H1 (cell line): ENCODE data around the gene CUX1. TPM values are rescaled to one million over a fixed set of nuclear protein-coding genes. Genes with fewer than 3 reads are reported as not detected.
A peak's percentile ranks its signal among the peaks of the same experiment; 100 is the strongest.

Experiments
- CTCF ChIA-PET: fragments of 300-600 bp; sonication (Branson Sonifier 250); formaldehyde crosslinking; loops from one replicate; lab custom pipeline; 2021; ENCODE audit not compliant: partially characterized antibody; lab: Charles Lee
- POLR2A ChIA-PET: fragments of 300-600 bp; sonication (Branson Sonifier 250); formaldehyde crosslinking; loops from one replicate; lab custom pipeline; 2021; ENCODE audit warnings: inconsistent platforms; ENCODE audit not compliant: partially characterized antibody; lab: Charles Lee
- DNase-seq, 2 experiments: peaks; one replicate each; pipeline versions ENCODE4 v3.0.0 to v3.0.0-alpha.2; 2010 to 2022; ENCODE audit warnings: low spot score in 2 of 2, low read depth in 1 of 2, mixed read lengths in 1 of 2
- FAIRE-seq: peaks from 2 replicates; lab custom pipeline; 2011; peaks lifted over from hg19 to GRCh38; lab: Jason Lieb, UNC
- H2AFZ ChIP-seq: 2 replicates; pipeline ENCODE4 v1.8.1; 2012; ENCODE audit warnings: low read length, inconsistent platforms
- H2AK5ac ChIP-seq: 2 replicates; pipeline ENCODE4 v1.6.1; 2013; ENCODE audit warnings: low read depth, low read length
- H2BK120ac ChIP-seq: replicated peaks from 2 replicates; pipeline ENCODE3; 2013; ENCODE audit warnings: low read depth, low read length, inconsistent platforms
- H2BK12ac ChIP-seq: 2 replicates; pipeline ENCODE4 v1.6.1; 2013; ENCODE audit warnings: low read depth, low read length
- H2BK15ac ChIP-seq: 2 replicates; pipeline ENCODE4 v1.6.1; 2013; ENCODE audit warnings: low read length
- H2BK20ac ChIP-seq: 2 replicates; pipeline ENCODE4 v1.6.1; 2013; ENCODE audit warnings: low read length
- H2BK5ac ChIP-seq: 2 replicates; pipeline ENCODE4 v1.6.1; 2013; ENCODE audit warnings: low read depth, low read length
- H3K14ac ChIP-seq: 2 replicates; pipeline ENCODE4 v1.6.1; 2013; ENCODE audit warnings: inconsistent platforms; ENCODE audit not compliant: insufficient read length
- H3K18ac ChIP-seq: 2 replicates; pipeline ENCODE4 v1.6.1; 2013; ENCODE audit warnings: low read length; ENCODE audit errors: extremely low read depth
- H3K23ac ChIP-seq: 2 replicates; pipeline ENCODE4 v1.6.1; 2013; ENCODE audit warnings: inconsistent platforms; ENCODE audit not compliant: insufficient read length
- H3K23me2 ChIP-seq: 2 replicates; pipeline ENCODE4 v1.6.1; 2013; ENCODE audit warnings: low read depth, low read length
- H3K27ac ChIP-seq: 2 replicates; pipeline ENCODE4 v1.6.1; 2011; ENCODE audit warnings: low read depth, low read length, inconsistent platforms
- H3K27me3 ChIP-seq, 4 experiments: replicated peaks in 1 of 4; 1 replicate in 1 of 4; 2 replicates in 3 of 4; pipeline versions ENCODE4 v1.6.1 to v1.8.1; 2011 to 2013; ENCODE audit warnings: low read length in 3 of 4, mild to moderate bottlenecking in 3 of 4, inconsistent platforms in 2 of 4, mixed read lengths in 2 of 4, moderate library complexity in 1 of 4; ENCODE audit not compliant: control insufficient read depth in 3 of 4, insufficient read depth in 3 of 4; ENCODE audit errors: extremely low read depth in 1 of 4
- H3K36me3 ChIP-seq, 4 experiments: 2 replicates each; pipeline versions ENCODE4 v1.6.1 to v1.8.1; 2011 to 2013; ENCODE audit warnings: mild to moderate bottlenecking in 4 of 4, low read length in 3 of 4, moderate library complexity in 2 of 4, control low read depth in 1 of 4, inconsistent platforms in 1 of 4; ENCODE audit not compliant: insufficient read depth in 4 of 4, control insufficient read depth in 2 of 4
- H3K4ac ChIP-seq: replicated peaks from 2 replicates; pipeline ENCODE3; 2013; ENCODE audit warnings: low read length, low read depth, mixed read lengths, inconsistent platforms; ENCODE audit not compliant: insufficient read length
- H3K4me1 ChIP-seq, 4 experiments: replicated peaks in 1 of 4; 1 replicate in 1 of 4; 2 replicates in 3 of 4; pipeline versions ENCODE4 v1.6.1 to v1.8.1; 2011 to 2013; ENCODE audit warnings: low read length in 3 of 4, inconsistent platforms in 2 of 4, mixed read lengths in 1 of 4; ENCODE audit not compliant: insufficient read depth in 4 of 4, control insufficient read depth in 3 of 4
- H3K4me2 ChIP-seq, 2 experiments: 2 replicates each; pipeline versions ENCODE4 v1.6.1 to v1.8.1; 2011 to 2013; ENCODE audit warnings: low read depth in 2 of 2, low read length in 2 of 2, control low read depth in 1 of 2, inconsistent platforms in 1 of 2, mild to moderate bottlenecking in 1 of 2; ENCODE audit not compliant: insufficient read depth in 1 of 2
- H3K4me3 ChIP-seq, 4 experiments: fragments of 200-600, 300-600 bp in 1 of 4; sonication (generic), shearing (Covaris generic), sonication (Bioruptor Twin) in 1 of 4; 2 replicates each; pipeline versions ENCODE4 v1.5.1 to v1.8.1; 2011 to 2016; ENCODE audit warnings: low read length in 4 of 4, low read depth in 3 of 4, control low read depth in 2 of 4, inconsistent platforms in 2 of 4, mild to moderate bottlenecking in 2 of 4, mixed read lengths in 1 of 4, moderate library complexity in 1 of 4; ENCODE audit not compliant: insufficient read depth in 2 of 4; ENCODE audit errors: extremely low read depth in 1 of 4
- H3K56ac ChIP-seq: replicated peaks from 2 replicates; pipeline ENCODE3; 2013; ENCODE audit warnings: low read depth, mild to moderate bottlenecking, mixed read lengths, low read length, inconsistent platforms; ENCODE audit not compliant: insufficient read length
- H3K79me1 ChIP-seq: 2 replicates; pipeline ENCODE4 v1.6.1; 2013; ENCODE audit warnings: low read depth, low read length, control low read depth
- H3K79me2 ChIP-seq, 2 experiments: 2 replicates each; pipeline versions ENCODE4 v1.6.1 to v1.8.1; 2012 to 2013; ENCODE audit warnings: low read length in 2 of 2, mild to moderate bottlenecking in 2 of 2, inconsistent platforms in 1 of 2; ENCODE audit not compliant: insufficient read depth in 2 of 2, control insufficient read depth in 1 of 2
- H3K9ac ChIP-seq, 4 experiments: replicated peaks in 1 of 4; 1 replicate in 1 of 4; 2 replicates in 3 of 4; pipeline versions ENCODE4 v1.6.1 to v1.8.1; 2011 to 2013; ENCODE audit warnings: low read depth in 3 of 4, low read length in 3 of 4, control low read depth in 2 of 4, mild to moderate bottlenecking in 2 of 4, moderate library complexity in 2 of 4, inconsistent platforms in 1 of 4; ENCODE audit errors: extremely low read depth in 1 of 4
- H3K9me3 ChIP-seq, 2 experiments: 2 replicates each; pipeline versions ENCODE4 v1.6.1 to v1.8.1; 2012 to 2013; ENCODE audit warnings: mild to moderate bottlenecking in 2 of 2, moderate library complexity in 2 of 2, control low read depth in 1 of 2, inconsistent platforms in 1 of 2, low read depth in 1 of 2, low read length in 1 of 2, mixed read lengths in 1 of 2; ENCODE audit not compliant: insufficient read depth in 2 of 2
- H4K20me1 ChIP-seq, 2 experiments: replicated peaks in 1 of 2; 2 replicates each; pipeline versions ENCODE3 to v1.8.1; 2011 to 2013; ENCODE audit warnings: inconsistent platforms in 2 of 2, low read length in 2 of 2, mild to moderate bottlenecking in 1 of 2; ENCODE audit not compliant: insufficient read depth in 2 of 2, control insufficient read depth in 1 of 2
- H4K5ac ChIP-seq: 2 replicates; pipeline ENCODE4 v1.6.1; 2013; ENCODE audit warnings: low read length, low read depth, mixed read lengths, inconsistent platforms; ENCODE audit not compliant: insufficient read length
- H4K8ac ChIP-seq: 2 replicates; pipeline ENCODE4 v1.8.0; 2013; ENCODE audit warnings: mild to moderate bottlenecking, moderate library complexity, low read length, inconsistent platforms; ENCODE audit not compliant: insufficient read depth; ENCODE audit errors: extremely low read depth
- H4K91ac ChIP-seq: replicated peaks from 2 replicates; pipeline ENCODE3; 2013; ENCODE audit warnings: low read length, mixed read lengths, inconsistent platforms; ENCODE audit not compliant: insufficient read length
- ASH2L ChIP-seq: fragments of 200-600, 300-600 bp; sonication (generic); IDR thresholded peaks from one replicate; pipeline ENCODE4 v1.7.1; 2017; ENCODE audit warnings: low read length
- BCL11A ChIP-seq, 2 experiments: IDR thresholded peaks; one replicate each; pipeline ENCODE4 v1.6.1; 2011; ENCODE audit warnings: low read depth in 2 of 2, low read length in 2 of 2, mild to moderate bottlenecking in 2 of 2
- CTBP2 ChIP-seq: IDR thresholded peaks from 2 replicates; pipeline ENCODE4 v1.7.0; 2011; ENCODE audit warnings: borderline replicate concordance, mild to moderate bottlenecking, moderate library complexity, mixed read lengths, low read length; ENCODE audit not compliant: insufficient read depth, insufficient read length
- HDAC6 ChIP-seq: IDR thresholded peaks from one replicate; pipeline ENCODE4 v1.7.1; 2012; ENCODE audit warnings: low read depth, mild to moderate bottlenecking, inconsistent platforms, low read length, moderate library complexity
- KDM5A ChIP-seq: fragments of 200-600 bp; IDR thresholded peaks from 2 replicates; pipeline ENCODE4 v1.7.1; 2012; ENCODE audit warnings: mild to moderate bottlenecking, low read length, inconsistent platforms, mixed read lengths
- RNF2 ChIP-seq: fragments of 200-900, 300-1000 bp; sonication (generic); IDR thresholded peaks from 2 replicates; pipeline ENCODE4 v1.7.1; 2016; ENCODE audit warnings: borderline replicate concordance, low read depth, mild to moderate bottlenecking, antibody characterized with exemption, low read length; ENCODE audit not compliant: poor library complexity, severe bottlenecking; ENCODE audit errors: missing control alignments
- SIRT6 ChIP-seq: IDR thresholded peaks from one replicate; pipeline ENCODE4 v1.7.1; 2012; ENCODE audit warnings: low read length, inconsistent platforms
- TAF1 ChIP-seq: IDR thresholded peaks from 2 replicates; pipeline ENCODE4 v1.6.1; 2011; ENCODE audit warnings: mild to moderate bottlenecking, low read depth, low read length
- WGBS, 2 experiments: shearing (Covaris generic) in 1 of 2; methylation state at CpG; one replicate each; pipeline versions ENCODE4 v1.1.6 to v1.1.7; 2013 to 2015; ENCODE audit warnings: low lambda C conversion rate in 2 of 2, mixed read lengths in 2 of 2, inconsistent platforms in 1 of 2, low coverage in 1 of 2, missing lambda C conversion rate in 1 of 2; ENCODE audit not compliant: insufficient replicate concordance in 2 of 2, insufficient coverage in 1 of 2, insufficient read length in 1 of 2; ENCODE audit errors: extremely low coverage in 1 of 2, missing lambda C conversion rate in 1 of 2; 5-methylcytosine and 5-hydroxymethylcytosine counted together
- polyA plus RNA-seq, 7 experiments: library from polyadenylated mRNA; depleted of rRNA in 3 of 7; stranded (reverse) in 5 of 7; unstranded in 2 of 7; fragments of >200 nt in 5 of 7; fragments of 200-250 nt in 2 of 7; gene quantifications; 1 replicate in 5 of 7; 2 replicates in 1 of 7; 4 replicates in 1 of 7; pipeline versions ENCODE4 v1.2.1 to v1.2.3, GENCODE V29; 2011 to 2013; ENCODE audit warnings: missing spikeins in 2 of 7, mixed read lengths in 2 of 7
- total RNA-seq: library from RNA; stranded (reverse); fragmentation: NEBNext Ultra II Directional; extraction: Animal tissue kit (Norgen Biotek cat#: 25700); gene quantifications from 2 replicates; pipeline ENCODE4 v1.2.1, GENCODE V29; 2021
- TF ChIP-seq, protein P1 (sequence below): IDR thresholded peaks from 2 replicates; pipeline ENCODE4 v1.6.1; 2012; ENCODE audit warnings: inconsistent platforms

Gene CUX1
- total and polyA plus RNA-seq, 2 of the 8 experiments (the other 6 are each of a cell fraction or from before 2014, with no cell fraction given), result 21.6 to 65.9 TPM

GRCh38 chr7:102008535-102009262 lies 191.3 kb downstream of the CUX1 start:
- Histone ChIP-seq H3K79me2 (peaks cover 0 to 12% of the 10 kb centered on the region in 2 experiments; a peak in 3 of 4 replicates), H3K27ac (no peak overlapping the region)
- CTCF ChIA-PET, result no interaction called here

More at GRCh38 chr7:102008535-102009262, 191.3 kb downstream of the CUX1 start:
- Histone ChIP-seq H3K14ac (no peak overlapping the region), H3K36me3 (no peaks in the 10 kb centered on the region; a peak in 1 of 8 replicates), H3K9me3 (no peaks in the 10 kb centered on the region), H3K18ac (no peak overlapping the region), H4K20me1 (peaks cover 2 to 4% of the 10 kb centered on the region in 2 experiments), H2AFZ (no peak overlapping the region), H4K5ac (no peak overlapping the region), H4K8ac (no peak overlapping the region), H3K23me2 (no peaks in the 10 kb centered on the region), H3K4me2 (no peak overlapping the region), H4K91ac (no peak overlapping the region), H3K27me3 (no peaks in the 10 kb centered on the region), H2BK20ac (no peak overlapping the region), H2BK12ac (no peak overlapping the region), H3K4me3 (no peak overlapping the region), H3K4me1 (no peaks in the 10 kb centered on the region), H3K4ac (no peak overlapping the region), H2BK5ac (peak overlapping the region; percentile 18; the same call in 1 of the 2 replicates), H3K79me1 (no peaks in the 10 kb centered on the region; the same call in 1 of the 2 replicates), H2AK5ac (0 out of 2 replicates have a peak overlapping the region, but pooled peaks have one; percentile 9), H2BK15ac (no peak overlapping the region), H2BK120ac (no peak overlapping the region), H3K56ac (no peak overlapping the region), H3K9ac (no peak overlapping the region), H3K23ac (no peak overlapping the region)
- DNase-seq, result no peak
- POLR2A ChIA-PET, result no interaction called here
- no peak for FAIRE-seq
- TF ChIP-seq RNF2, result no peak
- no peak for TF ChIP-seq KDM5A
- no peak for TF ChIP-seq SIRT6
- no peak for TF ChIP-seq HDAC6
- TF ChIP-seq ASH2L, result no peak
- TF ChIP-seq, protein P1, sequence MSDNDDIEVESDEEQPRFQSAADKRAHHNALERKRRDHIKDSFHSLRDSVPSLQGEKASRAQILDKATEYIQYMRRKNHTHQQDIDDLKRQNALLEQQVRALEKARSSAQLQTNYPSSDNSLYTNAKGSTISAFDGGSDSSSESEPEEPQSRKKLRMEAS, result no peak
- TF ChIP-seq CTBP2, result no peak
- no peak for TF ChIP-seq TAF1
- no peak for TF ChIP-seq BCL11A (IDR thresholded peaks at IDR 0.05; ENCODE audit: low read depth in 2 of 2, low read length in 2 of 2)
- WGBS, 2 experiments, result 95% methylated on average over 12 of the region's 12 CpGs; no CpG with 5 or more reads in 1 of the 2 experiments
